DLD1 (cell line): ENCODE measurements around the gene RBPMS2.

Experiments
- in situ Hi-C: cut with HindIII; loops from 2 replicates; pipeline ENCODE4 v1.10.0; 2017; ENCODE audit warnings: low sequenced_read_pairs

Gene RBPMS2

DNA sequence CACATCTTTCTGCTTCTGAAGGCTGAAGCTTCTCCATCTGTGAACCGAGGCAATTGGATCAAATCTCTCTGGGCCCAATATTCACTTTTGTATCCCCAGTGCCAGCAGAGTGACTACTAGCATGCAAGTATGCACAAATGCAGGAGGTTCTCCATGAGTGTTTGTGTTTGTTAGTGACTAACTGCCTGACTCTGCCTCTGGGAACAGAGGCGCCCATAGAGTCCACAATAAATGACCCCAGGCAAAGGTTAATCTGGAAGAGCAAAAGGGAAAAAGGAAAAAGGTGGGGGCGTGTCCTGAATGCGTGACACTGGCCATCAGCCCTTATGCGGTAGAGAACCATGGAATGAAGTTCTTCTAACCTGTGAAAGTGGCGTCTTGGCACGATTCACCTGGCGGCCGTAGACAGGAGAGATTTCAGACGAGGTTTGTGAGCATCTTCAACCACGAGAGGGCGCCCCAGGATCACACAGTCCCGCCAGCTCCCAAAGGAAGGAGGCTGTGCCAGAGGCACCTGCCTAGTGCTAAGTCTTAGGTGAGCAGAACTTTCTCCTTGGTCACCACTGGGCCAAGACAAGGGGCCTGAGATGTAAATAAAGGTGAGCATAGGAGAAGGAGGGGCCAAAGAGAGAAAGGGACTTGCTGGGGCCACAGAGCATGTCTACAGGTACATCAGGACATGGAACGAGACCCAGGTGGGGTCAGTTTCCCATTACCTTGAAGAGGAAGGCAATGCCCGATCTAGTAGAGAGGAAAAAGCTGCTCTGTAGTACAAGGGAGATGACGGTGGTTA is 44.2 kb downstream of the RBPMS2 start:
- in situ Hi-C loops = no loop called here

- in situ Hi-C loops = no loop called here
Measured at GRCh38 chr15:64730151-64730550, 45.2 kb downstream of the RBPMS2 start.

DNA sequence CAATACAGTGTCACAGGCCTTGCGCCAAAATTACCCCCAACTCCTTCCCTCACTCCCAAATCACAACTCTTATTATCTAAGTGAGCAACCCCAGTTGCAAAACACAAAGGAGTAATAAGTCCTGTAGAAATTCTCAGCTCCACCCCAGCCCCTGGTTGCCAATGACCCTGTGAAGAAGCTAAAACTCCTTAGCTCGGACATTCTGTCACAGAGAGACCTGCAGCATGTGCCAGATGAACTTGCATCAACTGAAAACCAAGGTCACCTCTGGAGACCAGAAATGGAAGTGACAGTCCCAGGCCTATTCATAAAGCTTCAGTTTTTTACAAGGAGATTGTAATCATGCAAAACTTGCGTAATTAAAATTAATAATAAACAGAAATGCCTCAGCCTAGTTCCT is 55.2 kb downstream of the RBPMS2 start:
- in situ Hi-C loops = loop anchor here (10.0 kb wide), 1 partner anchor 205 kb away; no protein-coding TSS in a partner anchor

- in situ Hi-C loops = no loop called here
Measured at GRCh38 chr15:64717735-64718495, 57.5 kb downstream of the RBPMS2 start.

- in situ Hi-C loops = no loop called here
Measured at GRCh38 chr15:64717130-64717529, 58.3 kb downstream of the RBPMS2 start.

- in situ Hi-C loops = no loop called here
Measured at GRCh38 chr15:64716452-64716851, 58.9 kb downstream of the RBPMS2 start.

- in situ Hi-C loops = no loop called here
Measured at GRCh38 chr15:64713592-64713991, 61.8 kb downstream of the RBPMS2 start.

- in situ Hi-C loops = no loop called here
Measured at GRCh38 chr15:64712353-64712752, 63.0 kb downstream of the RBPMS2 start.

GRCh38 chr15:64710676-64711428 is 64.5 kb downstream of the RBPMS2 start:
- in situ Hi-C loops = no loop called here

GRCh38 chr15:64706011-64706911 is 69.1 kb downstream of the RBPMS2 start:
- in situ Hi-C loops = no loop called here

DNA sequence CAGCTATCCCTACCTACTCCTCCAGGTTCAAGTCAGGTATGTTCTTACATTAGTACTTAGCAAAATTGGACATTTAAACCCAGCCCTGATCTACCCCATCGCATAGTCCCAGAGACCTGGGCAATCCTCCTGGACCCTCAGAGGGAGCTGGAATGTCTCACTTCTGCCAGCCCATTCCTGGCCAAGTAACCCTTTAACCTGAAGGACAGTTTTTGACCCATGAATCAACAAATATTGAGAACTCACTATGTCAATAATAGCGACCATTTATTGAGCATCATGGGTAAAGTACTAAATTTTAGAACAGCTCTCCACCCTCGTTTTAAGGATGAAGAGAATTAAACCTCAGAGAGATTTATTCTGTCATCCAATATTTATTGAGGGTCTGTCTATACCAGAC is 70.4 kb downstream of the RBPMS2 start:
- in situ Hi-C loops = no loop called here

DNA sequence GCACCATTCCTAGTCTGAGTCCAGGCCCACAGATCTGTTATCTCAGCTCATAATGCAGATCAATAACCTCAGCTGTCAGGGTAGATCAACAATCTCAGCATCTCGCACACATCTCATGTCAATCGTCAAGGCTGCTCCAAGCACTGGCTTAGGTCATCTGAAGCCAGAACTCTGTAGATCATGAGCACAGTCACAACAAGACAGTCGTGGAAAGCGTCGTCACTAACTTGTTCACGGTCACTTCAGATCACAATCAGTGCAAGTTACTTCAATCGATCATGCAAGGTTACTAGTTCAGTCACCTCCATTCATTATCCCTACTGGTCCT is 71.8 kb downstream of the RBPMS2 start:
- in situ Hi-C loops = no loop called here

GRCh38 chr15:64702816-64703631 is 72.4 kb downstream of the RBPMS2 start:
- in situ Hi-C loops = no loop called here

DNA sequence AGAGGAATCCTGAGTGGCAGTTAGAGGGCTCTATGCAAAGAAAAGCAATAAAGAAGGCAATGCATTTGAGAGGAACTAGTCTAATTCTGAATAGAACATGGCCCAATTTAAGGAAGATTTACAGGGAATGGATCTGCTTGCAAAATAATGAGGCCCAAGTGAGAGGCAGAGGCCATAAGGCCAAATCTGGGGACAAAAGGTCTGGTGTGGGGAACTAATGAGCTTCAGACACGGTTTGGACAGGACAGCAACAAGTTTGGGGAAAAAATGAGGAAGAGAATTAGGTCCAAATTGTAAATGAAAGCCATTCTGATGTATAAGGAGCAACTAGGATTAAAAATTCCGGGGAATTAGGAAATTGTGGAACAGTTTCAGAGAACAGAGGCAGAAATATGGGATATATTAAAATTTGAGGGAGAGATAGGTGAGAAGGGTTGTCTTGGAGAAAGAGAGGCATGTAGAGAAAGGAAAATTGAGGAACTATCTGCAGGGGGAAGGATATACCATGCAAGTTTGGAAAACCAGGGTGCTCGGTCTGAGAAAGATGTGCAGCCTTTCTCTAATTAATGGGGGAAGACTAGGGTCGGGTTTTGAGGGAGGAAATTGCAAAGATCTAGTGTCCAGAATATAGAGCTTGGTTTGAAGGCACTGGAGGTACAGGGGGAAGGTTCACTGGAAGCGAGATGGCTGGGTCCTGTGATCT is 73.8 kb downstream of the RBPMS2 start:
- in situ Hi-C loops = no loop called here

DNA sequence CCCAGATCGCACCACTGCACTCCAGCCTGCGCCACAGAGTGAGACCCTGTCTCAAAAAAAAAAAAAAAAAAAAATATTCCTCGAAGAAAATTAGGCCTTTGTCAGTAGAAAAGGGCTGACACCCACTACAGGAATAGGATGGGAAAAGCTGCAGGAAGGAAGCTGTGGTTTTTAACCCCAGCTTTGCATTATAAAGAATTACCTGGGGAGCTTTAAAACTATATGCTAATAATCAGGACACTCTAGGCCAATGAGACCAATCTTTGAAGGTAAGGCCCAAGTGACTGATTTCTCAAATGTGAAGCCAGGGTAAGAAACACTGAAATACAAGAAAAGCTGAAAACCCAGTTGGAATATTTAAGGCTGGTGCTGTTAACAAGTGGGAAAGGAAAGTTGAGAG is 74.3 kb downstream of the RBPMS2 start:
- in situ Hi-C loops = no loop called here

DNA sequence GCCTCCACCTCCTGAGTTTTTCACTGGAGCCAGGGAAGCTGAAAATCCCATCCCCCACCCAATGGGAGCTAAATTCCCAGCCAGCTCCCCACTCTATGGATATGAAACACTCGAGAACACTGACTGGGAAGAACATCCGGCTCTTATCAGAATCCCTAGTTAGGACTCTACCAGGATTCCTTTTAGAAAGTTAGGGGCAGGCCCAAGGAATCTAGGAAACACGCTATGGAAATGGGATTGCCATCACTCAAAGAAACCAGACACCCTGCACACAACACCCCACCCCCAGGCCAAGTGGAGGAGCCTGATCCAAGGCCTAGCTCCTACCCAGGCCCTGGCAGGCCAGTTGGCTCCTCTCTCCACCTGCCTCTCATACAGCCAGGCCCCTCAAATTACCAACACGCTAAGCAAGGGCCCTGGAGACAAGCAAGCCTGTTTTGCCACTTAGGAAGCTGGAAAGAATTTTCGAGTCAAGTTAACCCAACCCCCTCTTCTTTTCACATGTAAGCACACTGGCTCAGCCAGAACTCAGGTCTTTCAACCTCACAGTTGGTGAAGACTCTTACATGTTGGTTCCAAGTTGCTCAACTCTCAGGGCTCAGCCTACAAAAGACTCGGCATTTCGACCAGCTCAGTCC is 75.5 kb downstream of the RBPMS2 start:
- in situ Hi-C loops = loop anchor here (25.0 kb wide), 1 partner anchor 263 kb away; no protein-coding TSS in a partner anchor

- in situ Hi-C loops = loop anchor here (25.0 kb wide), 1 partner anchor 262 kb away; no protein-coding TSS in a partner anchor
Measured at GRCh38 chr15:64698823-64699222, 76.6 kb downstream of the RBPMS2 start.

DNA sequence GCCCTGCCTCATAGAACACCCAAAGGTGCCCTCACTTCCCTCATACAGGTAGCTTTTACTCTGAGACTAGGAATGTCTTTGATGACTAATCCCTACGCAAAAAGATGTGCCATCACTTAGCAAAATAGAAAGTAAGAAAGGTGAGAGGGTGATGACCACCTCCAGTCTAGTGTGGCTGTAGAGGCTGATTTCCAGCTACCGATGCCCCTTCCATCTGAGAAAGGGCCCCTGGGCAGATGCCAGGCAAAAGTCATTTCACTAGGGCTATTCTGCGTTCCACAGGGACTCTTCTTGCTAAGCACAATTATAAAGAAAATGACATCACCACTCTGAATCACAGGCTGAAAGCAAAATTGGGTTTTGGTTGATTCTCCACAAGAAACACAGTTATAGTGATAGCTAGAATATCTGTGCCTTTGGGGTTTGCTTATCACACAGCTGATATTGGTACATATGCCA is 77.4 kb downstream of the RBPMS2 start:
- in situ Hi-C loops = loop anchor here (25.0 kb wide), 1 partner anchor 261 kb away; no protein-coding TSS in a partner anchor
